Stimulated activated memory B cell treated with anti-CD40 and anti-IgM and Interleukin-4, amounts not matched to agents 10 μg/mL and 1 μg/mL and 100 μg/mL, for 72 hours (primary cell): Measurements from ENCODE around the gene DENND2C.

Experiments
- ATAC-seq: fragments of 150-1000 bp; cut with Tn5 transposase; 2 replicates; pipeline ENCODE4 v1.10.0; 2021
- H3K27ac Mint-ChIP-seq: one replicate; pipeline ENCODE4 v1.8.0; 2022; ENCODE audit warnings: mild to moderate bottlenecking, mixed read lengths
- H3K27me3 Mint-ChIP-seq: one replicate; pipeline ENCODE4 v1.8.0; 2022; ENCODE audit warnings: mixed read lengths
- H3K36me3 Mint-ChIP-seq: one replicate; pipeline ENCODE4 v1.8.0; 2022; ENCODE audit warnings: mixed read lengths
- H3K4me1 Mint-ChIP-seq: one replicate; pipeline ENCODE4 v1.8.0; 2022; ENCODE audit warnings: mixed read lengths
- H3K4me3 Mint-ChIP-seq: one replicate; pipeline ENCODE4 v1.8.0; 2022; ENCODE audit warnings: mild to moderate bottlenecking, moderate library complexity, mixed read lengths
- H3K9me3 Mint-ChIP-seq: one replicate; pipeline ENCODE4 v1.8.0; 2022; ENCODE audit warnings: mixed read lengths

The DENND2C gene

DNA sequence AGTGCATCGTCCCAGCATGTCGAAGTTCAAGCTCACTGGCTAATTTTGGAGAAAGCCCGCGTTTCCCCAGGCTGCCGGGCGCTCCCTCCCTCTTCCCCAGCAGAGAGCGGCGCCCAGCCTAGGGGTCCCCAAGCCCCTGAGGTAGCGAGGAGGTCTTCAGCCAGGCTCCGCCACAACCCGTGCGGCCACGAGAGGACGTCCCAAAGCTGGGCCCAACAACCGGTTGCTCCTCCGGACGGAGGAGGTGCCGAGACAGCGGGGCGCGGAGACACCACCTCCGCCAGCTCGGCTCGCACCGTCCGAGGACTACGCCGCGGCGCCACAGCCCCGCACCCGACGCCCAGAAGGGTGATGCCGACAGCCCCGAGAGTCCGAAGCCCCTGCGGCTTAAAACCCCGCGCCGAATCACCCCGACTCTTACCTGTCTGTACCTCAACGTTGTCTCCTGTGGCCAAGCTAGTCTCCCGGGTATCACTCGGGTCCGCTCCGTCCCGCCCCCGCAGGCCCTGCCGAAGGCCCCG is at the start of gene DENND2C:
Gene DENND2C, minus strand, starts transcription at position 488 of the 521 bp plus-strand sequence. CDS start 44,065 bp downstream, outside the sequence.
- Mint-ChIP-seq H3K27me3 (peaks cover 31% of the 10 kb centered on the region), H3K27ac (peak within 1 kb of the TSS; percentile 61), H3K9me3 (no peaks in the 10 kb centered on the region)

DNA sequence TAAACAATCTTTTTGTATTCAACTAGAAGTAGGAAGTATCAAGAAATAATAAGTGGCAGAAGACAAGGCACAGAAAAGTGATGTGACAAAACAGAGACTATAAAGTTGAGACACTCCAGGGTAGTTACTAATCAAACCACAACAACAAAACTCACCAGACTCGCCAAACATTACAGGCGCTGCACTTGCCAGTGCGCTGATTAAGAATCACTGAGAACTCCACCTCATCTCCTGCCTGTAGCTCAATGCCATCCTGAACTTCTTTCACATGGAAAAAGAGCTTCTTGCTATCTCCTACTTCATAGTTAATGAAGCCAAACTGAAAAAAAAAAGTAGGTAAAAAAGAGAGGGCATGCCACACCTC is 49.6 kb upstream of the DENND2C start:
- Mint-ChIP-seq H3K27ac (peak overlapping the region; percentile 54), H3K4me3 (no peak overlapping the region), H3K4me1 (peaks cover 10% of the 10 kb centered on the region), H3K9me3 (no peaks in the 10 kb centered on the region), H3K36me3 (peaks cover 62% of the 10 kb centered on the region), H3K27me3 (no peaks in the 10 kb centered on the region)
- no peak for ATAC-seq

More for the DNA sequence above, at the start of gene DENND2C:
- Mint-ChIP-seq H3K36me3 (no peaks in the 10 kb centered on the region), H3K4me1 (no peaks in the 10 kb centered on the region), H3K4me3 (peak within 1 kb of the TSS; percentile 96)
- ATAC-seq, result peak; percentile 80

DNA sequence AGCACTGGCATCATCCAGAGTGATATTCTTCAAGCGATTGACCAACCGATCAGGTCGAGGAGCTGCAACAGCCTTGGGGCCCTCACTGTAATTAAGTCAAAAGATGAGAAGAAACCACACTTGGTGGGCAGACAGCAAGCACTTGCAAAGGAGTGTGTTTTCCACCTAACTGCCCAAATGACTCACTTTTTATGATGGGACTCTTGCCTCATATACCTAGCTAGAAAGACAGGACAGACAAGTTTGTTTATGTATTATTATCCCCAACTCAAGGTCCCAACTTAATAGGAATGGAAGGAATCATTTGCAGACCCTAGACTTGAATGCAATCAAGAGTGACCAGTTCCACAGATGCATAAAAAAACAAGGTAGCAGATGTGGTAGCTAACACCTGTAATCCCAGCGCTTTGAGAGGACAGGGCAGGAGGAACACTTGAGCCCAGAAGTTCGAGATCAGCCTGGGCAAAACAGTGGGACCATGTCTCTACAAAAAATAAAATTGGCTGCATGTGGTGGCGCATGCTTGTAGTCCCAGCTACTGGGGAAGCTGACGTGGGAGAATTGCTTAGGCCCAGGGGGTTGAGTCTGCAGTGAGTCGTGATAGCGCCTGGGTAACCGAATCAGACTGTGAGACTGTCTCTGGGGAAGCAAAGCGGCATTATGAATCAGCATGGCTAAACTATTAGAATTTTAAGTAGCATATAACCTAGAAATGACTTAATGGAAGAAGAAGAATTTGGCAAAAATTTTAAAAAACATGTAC is 49.0 kb upstream of the DENND2C start:
- Mint-ChIP-seq H3K36me3 (peaks cover 57% of the 10 kb centered on the region), H3K4me1 (peaks cover 10% of the 10 kb centered on the region), H3K27me3 (no peaks in the 10 kb centered on the region), H3K9me3 (no peaks in the 10 kb centered on the region), H3K4me3 (no peak overlapping the region), H3K27ac (peak overlapping the region; percentile 54)
- no peak for ATAC-seq

GRCh38 chr1:114716304-114717170 is 46.7 kb upstream of the DENND2C start, which contains the start of gene NRAS:
NRAS (minus strand) TSS chr1:114716771; CDS start chr1:114716160, 611 bp downstream.
- H3K9me3 Mint-ChIP-seq, result no peaks in the 10 kb centered on the region
- H3K4me1 Mint-ChIP-seq, result peaks cover 10% of the 10 kb centered on the region
- H3K4me3 Mint-ChIP-seq, result peak within 1 kb of the TSS; percentile 96
- H3K27me3 Mint-ChIP-seq, result no peaks in the 10 kb centered on the region
- peaks cover 51% of the 10 kb centered on the region for H3K36me3 Mint-ChIP-seq
- H3K27ac Mint-ChIP-seq, result peak within 1 kb of the TSS; percentile 99
- ATAC-seq, result peak; percentile 99

- Mint-ChIP-seq H3K4me3 (peak overlapping the region; percentile 96), H3K27me3 (no peaks in the 10 kb centered on the region), H3K36me3 (peaks cover 50% of the 10 kb centered on the region), H3K9me3 (no peaks in the 10 kb centered on the region), H3K27ac (peak overlapping the region; percentile 99), H3K4me1 (peaks cover 10% of the 10 kb centered on the region)
- ATAC-seq, result no peak
Measured at GRCh38 chr1:114715952-114716303, 46.1 kb upstream of the DENND2C start.

DNA sequence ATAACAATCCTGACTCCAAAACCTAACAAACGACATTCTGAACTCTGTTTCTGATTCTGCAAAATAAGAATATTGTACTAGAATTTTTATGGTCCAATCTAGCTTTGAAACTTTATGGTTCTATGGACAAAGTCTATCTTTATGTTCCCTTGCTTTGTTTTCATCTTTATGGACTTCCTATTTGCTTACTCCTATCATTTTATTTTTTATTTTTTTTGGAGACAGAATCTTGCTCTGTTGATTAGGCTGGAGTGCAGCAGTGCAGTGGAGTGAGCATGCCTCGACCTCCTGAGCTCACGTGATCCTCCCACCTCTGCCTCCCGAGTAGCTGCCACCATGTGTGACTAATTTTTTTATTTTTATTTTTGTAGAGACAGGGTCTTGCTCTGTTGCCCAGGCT is 43.1 kb upstream of the DENND2C start:
- Mint-ChIP-seq H3K27ac (no peak overlapping the region), H3K4me3 (no peak overlapping the region), H3K9me3 (no peaks in the 10 kb centered on the region), H3K36me3 (peaks cover 40% of the 10 kb centered on the region), H3K4me1 (peaks cover 10% of the 10 kb centered on the region), H3K27me3 (no peaks in the 10 kb centered on the region)
- no peak for ATAC-seq

DNA sequence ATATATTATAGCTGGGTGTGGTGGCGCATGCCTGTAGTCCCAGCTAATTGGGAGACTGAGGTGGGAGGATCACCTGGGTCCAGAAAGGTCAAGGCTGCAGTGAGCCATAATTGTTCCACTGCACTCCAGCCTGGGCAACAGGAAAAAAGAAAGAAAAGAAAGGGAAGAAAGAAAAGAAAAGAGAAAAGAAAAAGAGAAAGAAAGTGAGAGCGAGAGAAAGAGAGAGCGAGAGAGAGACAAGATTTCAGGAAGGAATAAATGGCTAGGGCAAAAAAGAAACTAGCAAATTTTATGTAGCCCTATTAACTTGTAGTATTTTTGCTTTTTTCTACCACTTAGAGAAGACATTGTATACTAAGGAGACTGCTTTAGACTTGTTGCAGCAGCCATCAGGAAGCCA is 40.5 kb upstream of the DENND2C start:
- Mint-ChIP-seq H3K9me3 (no peaks in the 10 kb centered on the region), H3K4me1 (no peaks in the 10 kb centered on the region), H3K36me3 (peaks cover 45% of the 10 kb centered on the region), H3K27me3 (no peaks in the 10 kb centered on the region), H3K27ac (no peak overlapping the region), H3K4me3 (no peak overlapping the region)
- ATAC-seq, result no peak

DNA sequence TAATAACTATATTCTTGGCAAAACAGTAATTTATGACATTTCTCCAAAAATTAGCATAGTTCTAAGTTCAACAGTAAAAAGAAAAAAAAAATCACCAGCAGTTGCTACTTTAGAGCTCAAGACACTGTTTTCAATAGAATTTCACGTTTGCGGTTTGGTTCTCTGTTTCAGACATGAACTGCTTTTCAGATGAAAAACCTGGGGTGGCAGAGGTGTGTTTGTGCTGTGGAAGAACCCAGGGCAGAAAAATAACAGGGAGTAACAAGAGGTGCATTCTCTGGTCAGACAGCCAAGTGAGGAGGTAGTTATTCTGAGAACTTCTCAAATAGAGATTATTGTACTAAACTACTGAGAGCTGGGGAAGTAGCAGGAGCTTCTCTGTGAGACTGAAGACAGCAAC is 37.8 kb upstream of the DENND2C start:
- H3K36me3 Mint-ChIP-seq, result peaks cover 37% of the 10 kb centered on the region
- no peaks in the 10 kb centered on the region for H3K27me3 Mint-ChIP-seq
- no peak overlapping the region for H3K4me3 Mint-ChIP-seq
- H3K27ac Mint-ChIP-seq, result no peak overlapping the region
- no peaks in the 10 kb centered on the region for H3K4me1 Mint-ChIP-seq
- no peaks in the 10 kb centered on the region for H3K9me3 Mint-ChIP-seq
- no peak for ATAC-seq

DNA sequence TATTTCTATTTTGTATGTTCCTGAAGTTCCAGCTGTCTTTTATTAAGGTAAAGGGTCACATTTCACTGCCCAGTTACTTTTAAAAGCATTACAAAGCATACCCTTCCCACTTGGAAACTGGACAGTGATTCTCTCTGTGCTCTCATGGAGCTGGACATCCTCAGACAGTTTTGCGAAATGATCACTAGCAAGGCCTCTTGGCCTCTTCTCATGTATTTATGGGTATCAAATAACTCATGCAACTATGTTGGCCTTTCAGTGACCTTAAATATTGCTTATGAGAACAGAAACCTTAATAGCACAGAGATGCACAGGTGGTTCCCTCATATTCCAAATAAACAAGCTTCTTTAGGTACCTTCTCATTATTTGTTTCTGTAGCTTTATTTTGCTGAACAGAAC is 33.4 kb upstream of the DENND2C start:
- no peaks in the 10 kb centered on the region for H3K27me3 Mint-ChIP-seq
- peaks cover 12% of the 10 kb centered on the region for H3K36me3 Mint-ChIP-seq
- no peaks in the 10 kb centered on the region for H3K4me1 Mint-ChIP-seq
- no peak for ATAC-seq
- H3K4me3 Mint-ChIP-seq, result no peak overlapping the region
- no peak overlapping the region for H3K27ac Mint-ChIP-seq
- no peaks in the 10 kb centered on the region for H3K9me3 Mint-ChIP-seq

DNA sequence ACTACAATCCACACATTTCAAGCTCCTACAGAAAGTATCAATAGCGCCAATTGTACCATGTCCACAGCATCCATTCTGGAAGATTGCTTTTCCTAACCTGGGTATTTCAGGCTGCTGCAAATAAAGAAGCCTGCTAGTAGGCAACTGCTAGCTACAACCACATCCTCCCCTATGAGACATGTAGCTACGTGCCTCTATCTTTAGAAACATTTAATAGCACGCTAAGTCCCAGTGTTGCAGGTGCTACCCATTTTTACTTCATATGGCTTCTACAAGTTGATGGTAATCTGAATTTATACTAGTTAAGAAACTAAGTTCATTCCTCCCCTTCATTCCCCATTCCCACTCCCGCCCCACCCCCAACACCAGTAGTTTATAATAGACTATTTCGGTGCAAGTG is 32.9 kb upstream of the DENND2C start:
- no peak for ATAC-seq
- H3K36me3 Mint-ChIP-seq, result peaks cover 9% of the 10 kb centered on the region
- no peaks in the 10 kb centered on the region for H3K27me3 Mint-ChIP-seq
- no peak overlapping the region for H3K4me3 Mint-ChIP-seq
- no peak overlapping the region for H3K27ac Mint-ChIP-seq
- no peaks in the 10 kb centered on the region for H3K4me1 Mint-ChIP-seq
- H3K9me3 Mint-ChIP-seq, result no peaks in the 10 kb centered on the region

DNA sequence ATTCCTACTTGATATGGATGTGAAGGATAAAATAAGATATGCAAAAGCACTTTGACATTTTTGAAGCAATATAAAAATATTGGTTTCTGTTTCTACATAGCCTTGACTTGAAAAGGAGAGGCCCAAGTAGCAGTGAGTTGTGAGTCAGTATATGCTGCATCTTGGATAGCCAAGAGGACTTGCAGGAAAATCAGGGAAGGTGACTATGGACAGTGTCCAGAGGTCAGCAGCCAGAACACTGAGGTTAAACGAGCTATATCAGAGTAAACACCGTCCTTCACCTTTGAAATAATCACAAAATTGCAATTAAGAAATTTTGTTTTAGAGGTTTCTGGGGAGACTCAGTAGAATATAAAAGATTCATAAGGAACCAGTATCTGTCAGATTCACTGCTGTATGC is 32.1 kb upstream of the DENND2C start:
- Mint-ChIP-seq H3K4me3 (no peak overlapping the region), H3K36me3 (peaks cover under 1% of the 10 kb centered on the region), H3K4me1 (no peaks in the 10 kb centered on the region), H3K27me3 (no peaks in the 10 kb centered on the region), H3K9me3 (no peaks in the 10 kb centered on the region), H3K27ac (no peak overlapping the region)
- no peak for ATAC-seq

GRCh38 chr1:114700036-114700600 is 30.3 kb upstream of the DENND2C start:
- Mint-ChIP-seq H3K36me3 (no peaks in the 10 kb centered on the region), H3K9me3 (no peaks in the 10 kb centered on the region), H3K27ac (no peak overlapping the region), H3K27me3 (no peaks in the 10 kb centered on the region), H3K4me3 (no peak overlapping the region), H3K4me1 (no peaks in the 10 kb centered on the region)
- ATAC-seq, result no peak

DNA sequence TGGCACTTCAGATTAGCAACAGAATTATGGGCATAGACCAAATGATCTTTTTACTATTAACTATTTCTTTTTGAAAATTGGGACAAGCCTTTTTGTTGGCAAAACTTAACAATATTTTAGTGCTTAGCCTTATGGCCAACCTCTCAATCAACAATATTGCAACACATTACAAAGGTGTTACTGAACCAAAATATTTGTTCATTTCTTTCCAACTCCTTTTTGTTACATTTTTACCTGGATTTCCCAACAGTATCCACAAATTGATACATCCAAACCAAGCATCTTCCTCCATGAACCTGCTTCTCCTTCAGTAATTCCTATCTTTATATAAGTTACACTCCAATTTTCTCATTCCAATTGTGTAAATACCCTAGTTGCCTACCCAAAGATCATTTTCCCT is 27.0 kb upstream of the DENND2C start:
- H3K36me3 Mint-ChIP-seq, result no peaks in the 10 kb centered on the region
- H3K4me3 Mint-ChIP-seq, result no peak overlapping the region
- no peak for ATAC-seq
- no peaks in the 10 kb centered on the region for H3K4me1 Mint-ChIP-seq
- no peak overlapping the region for H3K27ac Mint-ChIP-seq
- no peaks in the 10 kb centered on the region for H3K27me3 Mint-ChIP-seq
- H3K9me3 Mint-ChIP-seq, result no peaks in the 10 kb centered on the region

GRCh38 chr1:114695430-114696058 is 25.7 kb upstream of the DENND2C start, which contains the start of gene AMPD1:
AMPD1 (minus strand) TSS chr1:114695546; CDS start chr1:114695471, 75 bp downstream.
- H3K9me3 Mint-ChIP-seq, result no peaks in the 10 kb centered on the region
- ATAC-seq, result no peak
- H3K36me3 Mint-ChIP-seq, result no peaks in the 10 kb centered on the region
- H3K27me3 Mint-ChIP-seq, result peaks cover under 1% of the 10 kb centered on the region
- H3K4me3 Mint-ChIP-seq, result no peak within 1 kb of the TSS
- no peak within 1 kb of the TSS for H3K27ac Mint-ChIP-seq
- no peaks in the 10 kb centered on the region for H3K4me1 Mint-ChIP-seq
